NCI-H510A treated with DMSO at 0.1 percent for 48 hours (cell line): ENCODE measurements around the gene HAPLN3.

Experiments
- DNase-seq: peaks from one replicate; lab custom pipeline; 2025; lab: John Stamatoyannopoulos, UW

HAPLN3 gene

GRCh38 chr15:88860212-88860611 lies 35.1 kb downstream of the HAPLN3 start:
- DNase-seq = no peak

DNA sequence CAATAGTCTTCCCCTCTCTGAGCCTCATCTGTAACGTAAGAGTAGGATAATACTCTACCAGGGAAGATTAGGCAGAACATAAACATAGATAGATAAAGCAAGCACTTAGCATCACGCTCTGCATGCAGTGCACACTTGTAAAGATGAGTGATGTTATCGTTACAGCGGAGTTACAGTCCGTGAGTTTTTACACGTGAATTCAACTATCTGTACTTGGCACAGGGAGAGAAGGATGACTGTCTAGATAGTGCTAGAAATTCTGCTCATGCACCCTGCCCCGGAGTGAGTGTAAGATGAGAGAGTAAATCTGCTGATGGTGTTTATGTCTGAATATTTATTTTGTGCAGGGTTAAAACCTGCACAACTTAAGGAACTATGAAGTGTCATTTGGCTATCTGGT lies 35.8 kb downstream of the HAPLN3 start:
- no peak for DNase-seq

GRCh38 chr15:88858934-88859333 lies 36.4 kb downstream of the HAPLN3 start:
- no peak for DNase-seq

GRCh38 chr15:88852476-88852875 lies 42.9 kb downstream of the HAPLN3 start:
- no peak for DNase-seq

GRCh38 chr15:88849376-88850072 lies 45.8 kb downstream of the HAPLN3 start:
- DNase-seq = no peak

DNA sequence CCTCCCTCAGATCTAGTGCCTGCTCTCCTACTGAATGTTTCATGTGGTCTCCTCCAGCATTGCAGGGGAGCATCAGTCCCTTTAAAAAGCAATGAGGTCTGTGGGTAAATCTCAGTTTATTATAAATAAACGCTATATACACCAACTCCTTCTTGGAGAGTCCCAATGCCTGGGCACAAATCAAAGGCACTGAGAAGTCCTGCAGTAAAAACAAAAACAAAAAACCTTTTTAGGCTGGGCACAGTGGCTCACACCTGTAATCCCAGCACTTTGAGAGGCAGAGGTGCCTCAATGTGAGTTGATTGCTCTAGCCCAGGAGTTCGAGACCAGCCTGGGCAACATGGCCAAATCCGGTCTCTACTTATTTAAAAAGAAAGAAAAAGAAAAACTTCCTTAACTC lies 47.1 kb downstream of the HAPLN3 start:
- no peak for DNase-seq

GRCh38 chr15:88847144-88847543 lies 48.2 kb downstream of the HAPLN3 start:
- no peak for DNase-seq

DNA sequence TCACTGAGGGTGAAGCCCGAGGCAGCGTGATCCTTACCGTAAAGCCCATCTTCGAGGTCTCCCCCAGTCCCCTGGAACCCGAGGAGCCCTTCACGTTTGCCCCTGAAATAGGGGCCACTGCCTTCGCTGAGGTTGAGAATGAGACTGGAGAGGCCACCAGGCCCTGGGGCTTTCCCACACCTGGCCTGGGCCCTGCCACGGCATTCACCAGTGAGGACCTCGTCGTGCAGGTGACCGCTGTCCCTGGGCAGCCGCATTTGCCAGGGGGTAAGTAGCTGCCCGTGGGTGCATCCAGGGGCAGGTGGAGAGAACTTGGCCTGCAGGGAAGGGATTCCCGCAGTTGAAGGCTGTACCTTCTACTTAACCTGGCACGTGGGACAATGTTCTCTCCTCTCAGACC lies 49.7 kb downstream of the HAPLN3 start:
- DNase-seq = no peak

GRCh38 chr15:88844749-88845386 lies 50.5 kb downstream of the HAPLN3 start:
- DNase-seq = no peak

DNA sequence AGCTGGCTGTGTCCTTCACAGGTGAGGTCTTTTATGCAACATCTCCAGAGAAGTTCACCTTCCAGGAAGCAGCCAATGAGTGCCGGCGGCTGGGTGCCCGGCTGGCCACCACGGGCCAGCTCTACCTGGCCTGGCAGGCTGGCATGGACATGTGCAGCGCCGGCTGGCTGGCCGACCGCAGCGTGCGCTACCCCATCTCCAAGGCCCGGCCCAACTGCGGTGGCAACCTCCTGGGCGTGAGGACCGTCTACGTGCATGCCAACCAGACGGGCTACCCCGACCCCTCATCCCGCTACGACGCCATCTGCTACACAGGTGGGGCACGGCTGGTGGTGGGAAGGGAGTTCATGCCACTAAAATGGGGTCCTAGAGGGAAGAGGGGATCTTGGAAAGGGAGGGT lies 52.0 kb downstream of the HAPLN3 start:
- DNase-seq = no peak

DNA sequence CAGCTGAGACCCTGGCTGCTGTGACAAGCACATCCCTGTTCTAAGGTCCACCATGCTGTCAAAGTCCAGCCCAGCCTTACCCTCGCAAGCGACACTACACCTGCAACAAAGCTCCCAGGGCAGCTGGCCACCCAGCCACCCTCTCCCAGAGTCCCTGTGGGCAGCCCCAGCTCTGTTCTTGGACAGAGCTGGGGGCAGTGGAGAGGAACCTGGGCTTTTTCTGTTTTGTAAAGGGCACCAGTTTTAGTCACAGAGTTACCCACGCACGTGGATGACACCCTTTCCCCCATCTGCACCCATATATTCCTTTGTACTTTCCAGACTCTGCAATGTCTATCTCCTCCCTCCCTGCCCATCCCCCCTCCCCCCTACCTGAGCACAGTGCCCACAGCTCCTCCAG lies 53.2 kb downstream of the HAPLN3 start:
- DNase-seq = no peak

- no peak for DNase-seq
Measured at GRCh38 chr15:88841236-88841635, 54.1 kb downstream of the HAPLN3 start.

- no peak for DNase-seq
Measured at GRCh38 chr15:88839961-88840360, 55.4 kb downstream of the HAPLN3 start.

- no peak for DNase-seq
Measured at GRCh38 chr15:88839146-88839545, 56.2 kb downstream of the HAPLN3 start.

DNA sequence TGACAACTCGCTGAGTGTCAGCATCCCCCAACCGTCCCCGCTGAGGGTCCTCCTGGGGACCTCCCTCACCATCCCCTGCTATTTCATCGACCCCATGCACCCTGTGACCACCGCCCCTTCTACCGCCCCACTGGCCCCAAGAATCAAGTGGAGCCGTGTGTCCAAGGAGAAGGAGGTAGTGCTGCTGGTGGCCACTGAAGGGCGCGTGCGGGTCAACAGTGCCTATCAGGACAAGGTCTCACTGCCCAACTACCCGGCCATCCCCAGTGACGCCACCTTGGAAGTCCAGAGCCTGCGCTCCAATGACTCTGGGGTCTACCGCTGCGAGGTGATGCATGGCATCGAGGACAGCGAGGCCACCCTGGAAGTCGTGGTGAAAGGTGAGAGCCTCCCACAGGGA lies 56.7 kb downstream of the HAPLN3 start:
- no peak for DNase-seq

DNA sequence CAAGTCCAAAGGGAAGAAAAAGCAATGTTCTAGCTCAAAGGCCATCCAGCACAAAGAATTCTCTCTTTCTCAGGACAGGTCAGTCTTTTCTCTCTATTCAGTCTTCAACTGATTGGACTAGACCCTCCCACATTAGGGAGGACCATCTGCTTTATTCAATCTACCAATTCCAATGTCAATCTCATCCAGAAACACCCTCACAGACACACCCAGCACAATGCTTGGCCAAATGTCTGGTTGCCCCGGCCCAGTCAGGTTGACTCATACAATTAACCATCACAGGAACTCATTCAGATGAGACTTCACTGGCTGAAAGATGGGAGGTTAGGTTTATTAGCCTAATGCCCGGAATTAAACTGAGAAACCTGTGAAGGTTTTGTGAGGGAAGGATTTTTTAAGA lies 59.7 kb downstream of the HAPLN3 start:
- DNase-seq = no peak

DNA sequence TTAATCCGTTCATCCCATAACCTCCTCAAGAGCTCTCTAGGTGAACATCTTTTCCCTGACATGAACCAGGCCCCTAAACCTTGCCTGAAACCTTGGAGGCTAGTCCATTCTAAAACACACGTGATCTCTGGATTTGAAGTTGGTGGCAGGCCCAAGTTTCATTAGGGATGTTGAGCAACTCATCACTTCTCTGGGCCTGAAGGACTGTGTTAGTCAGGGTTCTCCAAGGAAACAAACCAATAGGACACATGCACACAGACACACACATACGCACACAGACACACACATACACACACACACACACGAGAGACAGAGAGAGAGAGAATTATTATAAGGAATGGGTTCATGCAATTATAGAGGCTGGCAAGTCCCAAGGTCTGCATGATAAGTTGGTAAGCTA lies 60.2 kb downstream of the HAPLN3 start:
- DNase-seq = no peak

DNA sequence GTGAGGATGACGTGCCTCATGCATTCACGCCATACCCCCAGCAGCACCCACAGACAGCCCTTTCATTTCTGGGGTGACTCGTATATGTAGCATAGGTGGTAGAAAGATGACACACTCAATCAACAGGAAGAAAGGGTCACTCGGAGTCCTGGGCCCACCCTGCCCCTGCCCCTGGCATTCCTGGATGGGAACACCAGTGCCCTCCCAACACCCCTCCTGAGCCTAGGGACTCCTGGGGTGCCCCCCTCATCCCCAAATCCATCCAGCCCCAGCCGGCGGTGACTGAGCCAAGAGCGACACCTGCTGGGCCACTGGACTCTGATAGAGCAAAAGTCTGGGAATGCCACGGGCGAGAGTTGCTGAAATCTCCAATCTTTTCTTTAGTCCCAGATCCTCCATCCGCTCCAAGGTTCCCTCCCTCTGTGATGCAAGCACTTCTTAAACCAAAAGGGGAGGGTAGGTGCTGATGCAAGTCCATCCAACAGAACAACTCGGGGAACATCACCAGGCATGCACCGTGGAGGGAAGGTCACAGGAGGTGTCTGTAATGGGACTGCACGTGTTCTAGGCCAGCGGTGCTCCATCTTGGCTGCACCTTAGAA lies 61.0 kb downstream of the HAPLN3 start:
- DNase-seq = no peak

GRCh38 chr15:88833731-88834100 lies 61.6 kb downstream of the HAPLN3 start:
- DNase-seq = no peak

DNA sequence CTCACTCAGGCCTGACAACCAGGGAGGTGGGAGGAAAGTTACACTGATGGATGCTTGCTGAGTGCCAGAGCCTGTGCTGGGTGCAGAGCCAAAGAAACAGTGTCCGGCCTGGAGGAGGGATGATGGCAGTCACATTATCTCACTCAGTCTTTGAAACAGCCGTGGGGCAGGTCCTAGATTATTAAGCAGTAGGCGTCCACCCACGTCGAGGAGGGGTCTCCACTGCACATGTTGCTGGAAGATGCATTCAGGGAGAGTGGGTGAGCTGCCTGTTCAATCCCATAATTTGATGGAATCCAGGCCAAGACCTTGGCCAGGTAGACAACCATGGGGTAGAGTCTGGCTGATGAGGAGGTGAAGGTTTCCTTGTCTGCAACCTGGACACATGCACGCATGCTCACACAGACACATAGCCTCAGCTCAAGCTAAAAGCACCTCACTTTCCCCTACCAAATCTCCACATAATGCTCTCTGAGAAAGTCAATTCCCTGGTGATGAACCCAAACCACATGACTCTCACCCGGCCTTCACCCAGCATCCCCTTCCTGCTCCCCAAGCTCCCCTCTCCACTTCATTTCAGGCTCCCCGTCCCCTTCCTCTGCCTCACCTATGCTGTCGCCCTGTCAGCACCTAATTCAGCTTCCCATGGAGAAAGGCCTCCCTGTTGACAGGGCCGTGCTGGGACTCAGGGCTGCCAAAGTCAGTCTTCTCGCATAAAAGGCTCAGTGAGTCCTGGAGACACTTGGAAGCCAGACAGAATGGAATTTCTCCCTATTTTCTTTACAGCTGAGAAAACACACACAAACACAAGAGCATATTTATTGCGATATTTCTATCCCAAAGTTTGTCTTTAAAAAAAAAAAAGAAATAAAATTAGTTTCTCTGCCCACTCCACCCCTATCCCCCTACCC lies 62.3 kb downstream of the HAPLN3 start:
- no peak for DNase-seq

DNA sequence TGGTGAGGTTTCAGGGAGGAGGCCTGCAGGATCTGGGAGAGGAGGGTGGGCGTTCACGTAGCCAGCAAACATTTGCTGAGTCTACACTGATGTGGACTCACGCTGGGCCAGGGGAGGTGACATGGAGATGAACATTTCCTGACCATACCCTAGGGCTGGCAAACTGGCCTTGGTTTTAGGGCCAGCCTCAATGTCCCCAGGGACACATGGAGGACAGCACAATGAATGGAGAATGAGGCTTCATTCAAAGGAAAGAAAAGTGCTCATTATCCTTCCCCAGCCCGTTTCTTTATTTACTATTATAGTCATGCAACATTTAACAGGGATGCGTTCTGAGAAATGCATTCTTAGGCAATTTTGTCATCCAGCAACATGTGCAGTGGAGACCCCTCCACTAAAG lies 65.3 kb downstream of the HAPLN3 start:
- no peak for DNase-seq

GRCh38 chr15:88828791-88829190 lies 66.6 kb downstream of the HAPLN3 start:
- DNase-seq = no peak
